Kidney (tissue), 14 donors: Measurements from ENCODE around the gene RPP21. TPM values are rescaled to one million over a fixed set of nuclear protein-coding genes. Genes with fewer than 3 reads are reported as not detected.
"Not testable (repeated sequence)": the region's sequence is repeated elsewhere in the genome, so short reads cannot be mapped to it uniquely, and the experiment has no call there.

Source experiments
- DNase-seq, 5 donors: peaks; one replicate each; pipeline ENCODE4 v3.0.0-alpha.2; 2013 to 2020
- FAIRE-seq: peaks from 2 replicates; lab custom pipeline; 2012; peaks lifted over from hg19 to GRCh38; lab: Jason Lieb, UNC
- H3K27ac ChIP-seq, 2 donors: one replicate each; pipeline ENCODE4 v1.7.0; 2013; ENCODE audit warnings: low read depth in 2 of 2, low read length in 2 of 2, inconsistent platforms in 1 of 2
- H3K27me3 ChIP-seq: one replicate; pipeline ENCODE4 v1.7.1; 2013; ENCODE audit warnings: low read length, inconsistent platforms; ENCODE audit not compliant: control insufficient read depth, insufficient read depth
- H3K36me3 ChIP-seq, 3 donors: one replicate each; pipeline versions ENCODE4 v1.7.0 to v1.7.1; 2013; ENCODE audit warnings: low read length in 3 of 3, control low read depth in 1 of 3, inconsistent platforms in 1 of 3; ENCODE audit not compliant: insufficient read depth in 3 of 3, control insufficient read depth in 2 of 3
- H3K4me1 ChIP-seq, 3 donors: one replicate each; pipeline versions ENCODE4 v1.7.0 to v1.7.1; 2013; ENCODE audit warnings: low read length in 3 of 3, inconsistent platforms in 1 of 3, low read depth in 1 of 3; ENCODE audit not compliant: control insufficient read depth in 2 of 3, insufficient read depth in 2 of 3
- H3K4me3 ChIP-seq, 3 donors: one replicate each; pipeline versions ENCODE4 v1.7.0 to v1.8.1; 2013; ENCODE audit warnings: low read length in 3 of 3, control low read depth in 1 of 3, inconsistent platforms in 1 of 3
- H3K9ac ChIP-seq, 3 donors: one replicate each; pipeline versions ENCODE4 v1.7.0 to v1.7.1; 2013; ENCODE audit warnings: low read length in 3 of 3, control low read depth in 1 of 3, inconsistent platforms in 1 of 3
- H3K9me3 ChIP-seq, 3 donors: one replicate each; pipeline versions ENCODE4 v1.7.0 to v1.7.1; 2013; ENCODE audit warnings: low read length in 3 of 3, control low read depth in 1 of 3, inconsistent platforms in 1 of 3; ENCODE audit not compliant: control insufficient read depth in 2 of 3, insufficient read depth in 1 of 3
- intact Hi-C: fragments of 100-400 bp; cut with DNase I; formaldehyde crosslinking; loops from one replicate; pipeline ENCODE4 v1.11.1; 2022
- polyA plus RNA-seq: library from polyadenylated mRNA; stranded (reverse); fragments of 350-450 nt; fragmentation: Illumina TruSeq; extraction: RNeasy Lipid Tissue Mini Kit (QIAGEN cat#74804); gene quantifications from one replicate; pipeline ENCODE4 v1.2.3, GENCODE V29; 2014; ENCODE audit warnings: low read depth, low replicate concordance; ENCODE audit not compliant: insufficient read depth
- total RNA-seq: library from RNA; stranded (reverse); fragmentation: NEBNext Ultra II Directional; extraction: Animal tissue kit (Norgen Biotek cat#: 25700); gene quantifications from one replicate; pipeline ENCODE4 v1.2.1, GENCODE V29; 2021
- TF ChIP-seq, protein P1 (sequence below): IDR thresholded peaks from 3 replicates; pipeline ENCODE4 v1.5.1; 2012; ENCODE audit warnings: mild to moderate bottlenecking, moderate library complexity, borderline replicate concordance; ENCODE audit not compliant: insufficient read depth; ENCODE audit errors: extremely low read depth
- donor health status: control.
- donor health status: control.
- donor health status: control.
- donor health status: control.
- donor health status: control.
- donor health status: DM: yes; HTN: yes; CAD: no.
- donor health status: Normal renal cell carcinoma (clear cell type).

RPP21 gene
- total and polyA plus RNA-seq, 2 donors from 2014 or later: 34.5 to 73.9 TPM

DNA sequence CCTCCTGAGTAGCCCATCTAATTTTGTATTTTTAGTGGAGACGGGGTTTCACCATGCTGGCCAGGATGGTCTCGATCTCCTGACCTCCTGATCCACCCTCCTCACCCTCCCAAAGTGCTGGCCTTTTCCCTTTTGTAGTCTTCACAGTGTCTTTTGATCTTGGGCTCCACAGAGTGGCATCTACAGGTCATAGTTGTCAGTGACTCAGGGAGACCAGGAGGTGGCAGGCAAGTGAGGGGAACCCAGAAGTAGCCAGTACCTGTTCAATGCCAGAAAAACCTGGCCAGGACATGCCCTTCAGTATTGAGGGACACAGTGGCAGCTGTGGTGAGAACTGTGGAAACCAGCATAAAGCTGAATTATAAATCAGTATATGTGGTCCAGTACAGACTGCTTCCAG is 19.6 kb downstream of the RPP21 start:
- DNase-seq: no peak
- no peaks in the 10 kb centered on the region for H3K9me3 ChIP-seq
- intact Hi-C loops: no loop called here
- H3K4me1 ChIP-seq: no peaks in the 10 kb centered on the region
- H3K36me3 ChIP-seq: no peaks in the 10 kb centered on the region
- H3K9ac ChIP-seq: no peak overlapping the region
- peaks cover 16% of the 10 kb centered on the region for H3K27me3 ChIP-seq
- TF ChIP-seq, protein P1, sequence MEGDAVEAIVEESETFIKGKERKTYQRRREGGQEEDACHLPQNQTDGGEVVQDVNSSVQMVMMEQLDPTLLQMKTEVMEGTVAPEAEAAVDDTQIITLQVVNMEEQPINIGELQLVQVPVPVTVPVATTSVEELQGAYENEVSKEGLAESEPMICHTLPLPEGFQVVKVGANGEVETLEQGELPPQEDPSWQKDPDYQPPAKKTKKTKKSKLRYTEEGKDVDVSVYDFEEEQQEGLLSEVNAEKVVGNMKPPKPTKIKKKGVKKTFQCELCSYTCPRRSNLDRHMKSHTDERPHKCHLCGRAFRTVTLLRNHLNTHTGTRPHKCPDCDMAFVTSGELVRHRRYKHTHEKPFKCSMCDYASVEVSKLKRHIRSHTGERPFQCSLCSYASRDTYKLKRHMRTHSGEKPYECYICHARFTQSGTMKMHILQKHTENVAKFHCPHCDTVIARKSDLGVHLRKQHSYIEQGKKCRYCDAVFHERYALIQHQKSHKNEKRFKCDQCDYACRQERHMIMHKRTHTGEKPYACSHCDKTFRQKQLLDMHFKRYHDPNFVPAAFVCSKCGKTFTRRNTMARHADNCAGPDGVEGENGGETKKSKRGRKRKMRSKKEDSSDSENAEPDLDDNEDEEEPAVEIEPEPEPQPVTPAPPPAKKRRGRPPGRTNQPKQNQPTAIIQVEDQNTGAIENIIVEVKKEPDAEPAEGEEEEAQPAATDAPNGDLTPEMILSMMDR: no peak
- no peak overlapping the region for H3K4me3 ChIP-seq
- no peak for FAIRE-seq
- no peak overlapping the region for H3K27ac ChIP-seq

DNA sequence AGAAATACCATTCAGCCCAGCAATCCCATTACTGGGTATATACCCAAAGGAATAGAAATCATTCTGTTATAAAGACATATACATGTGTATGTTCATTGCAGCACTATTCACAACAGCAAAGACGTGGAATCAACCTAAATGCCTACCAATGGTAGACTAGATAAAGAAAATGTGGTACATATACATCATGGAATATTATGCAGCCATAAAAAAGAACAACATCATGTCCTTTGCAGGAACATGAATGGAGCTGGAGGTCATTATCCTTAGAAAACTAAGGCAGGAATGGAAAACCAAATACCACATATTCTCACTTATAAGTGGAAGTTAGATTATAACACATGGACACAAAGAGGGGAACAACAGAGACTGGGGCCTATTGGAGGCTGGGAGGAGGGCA is 24.3 kb downstream of the RPP21 start:
- H3K4me3 ChIP-seq, H3K36me3 ChIP-seq, H3K27ac ChIP-seq, DNase-seq, H3K4me1 ChIP-seq, intact Hi-C loops, H3K9ac ChIP-seq, H3K27me3 ChIP-seq, H3K9me3 ChIP-seq, FAIRE-seq: not testable (repeated sequence)

DNA sequence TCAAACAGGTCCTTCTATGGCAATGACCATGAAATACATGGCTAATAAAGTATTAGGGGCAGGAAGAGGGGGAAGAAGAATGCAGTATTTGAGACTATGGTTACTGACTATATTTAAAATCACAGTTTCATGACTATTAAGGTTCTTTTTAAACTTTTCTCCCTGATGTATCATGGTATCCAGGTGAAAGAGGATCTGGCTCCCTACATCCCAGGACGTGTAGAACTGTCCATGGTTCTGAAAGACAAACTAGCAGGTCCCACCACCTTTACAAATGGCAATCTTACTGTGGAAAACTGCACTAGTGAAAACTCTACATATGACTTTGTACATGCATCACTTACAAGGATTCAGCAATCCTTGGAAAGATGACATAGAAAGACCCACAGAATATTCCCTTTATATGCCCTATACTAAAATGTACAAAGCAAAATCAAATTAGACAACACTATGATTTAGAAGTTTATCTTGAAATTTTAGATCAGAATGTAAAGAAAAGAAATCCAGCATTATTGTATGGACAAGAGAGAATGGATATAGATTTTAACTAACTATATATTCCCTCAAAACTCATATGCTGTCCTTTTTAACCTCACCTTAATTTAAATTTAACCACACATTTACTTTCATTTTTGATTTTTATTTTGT is 33.5 kb downstream of the RPP21 start:
- Histone ChIP-seq H3K9me3 (no peaks in the 10 kb centered on the region), H3K9ac (no peak overlapping the region), H3K36me3 (no peaks in the 10 kb centered on the region), H3K4me1 (no peaks in the 10 kb centered on the region), H3K4me3 (no peak overlapping the region), H3K27ac (no peak overlapping the region), H3K27me3 (no peaks in the 10 kb centered on the region)
- FAIRE-seq (no peak), DNase-seq (peak in 3 of 5 donors; percentile 26 to 75 (median 73))
- intact Hi-C loops: loop anchor here (10.0 kb wide), 1 partner anchor 66 kb away; no protein-coding TSS in a partner anchor
- TF ChIP-seq, protein P1: no peak

DNA sequence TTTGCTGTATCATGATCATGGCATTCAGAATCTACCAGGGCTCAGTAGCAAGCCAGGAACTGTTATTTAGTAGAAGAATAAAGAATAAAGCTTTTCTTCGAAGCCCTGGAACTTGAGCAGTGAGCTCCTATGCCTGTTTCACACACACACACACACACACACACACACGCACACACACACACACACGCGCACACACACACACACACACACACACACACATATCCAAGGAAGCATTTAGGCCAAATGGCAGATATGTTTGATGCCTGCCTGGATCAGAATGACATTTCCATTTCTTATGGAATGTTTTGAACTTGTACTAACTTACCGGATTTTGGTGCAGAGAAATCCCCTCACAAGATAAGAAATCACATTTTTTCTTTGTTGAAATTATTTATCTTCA is 35.5 kb downstream of the RPP21 start:
- Histone ChIP-seq H3K27ac (no peak overlapping the region), H3K9me3 (no peaks in the 10 kb centered on the region), H3K27me3 (no peaks in the 10 kb centered on the region), H3K4me3 (no peak overlapping the region), H3K36me3 (no peaks in the 10 kb centered on the region), H3K9ac (no peak overlapping the region), H3K4me1 (no peaks in the 10 kb centered on the region)
- TF ChIP-seq, protein P1: no peak
- DNase-seq: no peak
- intact Hi-C loops: no loop called here
- no peak for FAIRE-seq
